ENCODE measurements around the gene INPP5D.
"Not testable (repeated sequence)": the region's sequence is repeated elsewhere in the genome, so short reads cannot be mapped to it uniquely, and the experiment has no call there.

The INPP5D gene

GRCh38 chr2:233119806-233120205, 59.7 kb downstream of the INPP5D start:
- DNase-seq (ENCODE audit: low read depth): no peak
- H3K4me3 ChIP-seq (ENCODE audit: low read depth, low read length): no peak overlapping the region
- TF ChIP-seq CTCF (IDR thresholded peaks at IDR 0.05; ENCODE audit: insufficient read depth, low read depth, low read length, missing control alignments): no peak

GRCh38 chr2:233120459-233120858, 60.3 kb downstream of the INPP5D start:
- no peak for DNase-seq (ENCODE audit: low read depth)
- TF ChIP-seq CTCF (IDR thresholded peaks at IDR 0.05; ENCODE audit: insufficient read depth, low read depth, low read length, missing control alignments): no peak
- H3K4me3 ChIP-seq (ENCODE audit: low read depth, low read length): no peak overlapping the region

DNA sequence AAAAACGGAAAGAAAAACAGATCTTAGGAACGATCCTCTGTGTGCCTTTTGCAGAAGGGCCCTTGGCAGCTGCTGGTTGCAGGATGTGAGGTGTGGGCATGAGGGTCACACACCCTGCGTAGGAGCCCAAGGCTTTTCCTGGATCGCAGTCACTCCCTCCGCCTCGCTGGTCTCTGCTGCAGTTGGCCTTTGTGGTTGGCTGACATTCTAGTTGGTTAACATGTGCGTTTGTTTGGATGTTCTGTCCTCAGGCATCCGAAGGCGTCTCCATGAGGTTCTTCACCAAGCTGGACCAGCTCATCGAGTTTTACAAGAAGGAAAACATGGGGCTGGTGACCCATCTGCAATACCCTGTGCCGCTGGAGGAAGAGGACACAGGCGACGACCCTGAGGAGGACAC, 61.7 kb downstream of the INPP5D start:
- DNase-seq (ENCODE audit: low read depth): no peak
- no peak overlapping the region for H3K4me3 ChIP-seq (ENCODE audit: low read depth, low read length)
- TF ChIP-seq CTCF (IDR thresholded peaks at IDR 0.05; ENCODE audit: insufficient read depth, low read depth, low read length, missing control alignments): no peak

DNA sequence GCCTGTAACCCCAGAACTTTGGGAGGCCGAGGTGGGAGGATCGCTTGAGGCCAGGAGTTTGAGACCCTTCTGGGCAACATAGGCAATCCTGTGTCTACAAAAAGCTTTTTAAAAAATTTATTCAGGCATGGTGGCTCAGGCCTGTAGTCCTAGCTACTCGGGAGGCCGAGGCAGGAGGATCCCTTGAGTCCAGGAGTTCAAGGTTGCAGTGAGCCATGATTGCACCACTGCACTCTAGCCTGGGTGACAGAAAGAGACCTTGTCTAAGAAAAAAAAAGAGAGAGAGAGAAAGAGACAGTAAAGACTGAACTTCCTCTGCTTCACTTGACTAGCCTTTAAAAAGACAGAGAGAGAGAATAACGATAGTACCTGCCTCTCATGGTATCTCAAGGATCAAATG, 62.4 kb downstream of the INPP5D start:
- DNase-seq (ENCODE audit: low read depth): no peak
- no peak for TF ChIP-seq CTCF (IDR thresholded peaks at IDR 0.05; ENCODE audit: insufficient read depth, low read depth, low read length, missing control alignments)
- H3K4me3 ChIP-seq (ENCODE audit: low read depth, low read length): no peak overlapping the region

GRCh38 chr2:233123576-233123975, 63.4 kb downstream of the INPP5D start:
- not testable (repeated sequence) for DNase-seq (ENCODE audit: low read depth); H3K4me3 ChIP-seq (ENCODE audit: low read depth, low read length)

GRCh38 chr2:233124421-233125080, 64.4 kb downstream of the INPP5D start:
- no peak for TF ChIP-seq CTCF (IDR thresholded peaks at IDR 0.05; ENCODE audit: insufficient read depth, low read depth, low read length, missing control alignments)
- peak; percentile 80 for DNase-seq (ENCODE audit: low read depth)
- H3K4me3 ChIP-seq (ENCODE audit: low read depth, low read length): peak overlapping the region; percentile 36

DNA sequence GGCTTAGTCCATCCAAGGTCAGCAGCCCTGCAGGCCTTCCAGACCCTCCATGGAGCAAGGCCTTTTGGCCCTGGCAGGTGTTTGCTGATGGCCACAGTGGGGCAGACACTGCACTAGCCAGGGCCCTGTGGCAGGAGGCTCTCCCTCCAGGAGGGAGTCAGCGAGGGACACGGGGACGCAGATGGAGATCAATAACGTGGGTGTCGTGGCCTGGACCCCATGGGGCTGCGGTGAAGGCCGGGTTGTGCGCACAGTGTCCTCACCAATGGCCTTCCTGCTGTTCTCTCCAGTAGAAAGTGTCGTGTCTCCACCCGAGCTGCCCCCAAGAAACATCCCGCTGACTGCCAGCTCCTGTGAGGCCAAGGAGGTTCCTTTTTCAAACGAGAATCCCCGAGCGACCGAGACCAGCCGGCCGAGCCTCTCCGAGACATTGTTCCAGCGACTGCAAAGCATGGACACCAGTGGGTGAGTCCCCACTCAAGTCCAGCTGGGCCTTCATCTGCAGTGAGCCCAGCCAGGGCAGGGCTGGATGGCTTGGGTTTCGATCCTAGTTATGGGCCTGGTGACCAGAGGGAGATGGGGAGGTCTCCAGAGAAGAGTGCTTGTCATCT, 65.4 kb downstream of the INPP5D start:
- no peak overlapping the region for H3K4me3 ChIP-seq (ENCODE audit: low read depth, low read length)
- no peak for DNase-seq (ENCODE audit: low read depth)
- no peak for TF ChIP-seq CTCF (IDR thresholded peaks at IDR 0.05; ENCODE audit: insufficient read depth, low read depth, low read length, missing control alignments)

Data from GM12865 (cell line).